Keratinocyte (primary cell): ENCODE data around the gene TK2. TPM values are rescaled to one million over a fixed set of nuclear protein-coding genes. Genes with fewer than 3 reads are reported as not detected.

Experiments
- DNase-seq: peaks from one replicate; pipeline ENCODE4 v3.0.0-alpha.2; 2011; ENCODE audit warnings: low read depth, missing footprints, low spot score
- FAIRE-seq: peaks from 2 replicates; lab custom pipeline; 2011; peaks lifted over from hg19 to GRCh38; lab: Jason Lieb, UNC
- H2AFZ ChIP-seq: 2 replicates; pipeline ENCODE4 v1.6.0; 2012; ENCODE audit warnings: low read length, control low read depth, inconsistent platforms; ENCODE audit not compliant: control insufficient read depth
- H3K27ac ChIP-seq: 2 replicates; pipeline ENCODE4 v1.5.1; 2011; ENCODE audit warnings: low read length; ENCODE audit not compliant: control insufficient read depth, insufficient read depth
- H3K27me3 ChIP-seq: 3 replicates; pipeline ENCODE4 v1.6.0; 2011; ENCODE audit warnings: low read length; ENCODE audit not compliant: control insufficient read depth, insufficient read depth; ENCODE audit errors: extremely low read depth
- H3K36me3 ChIP-seq, 2 experiments: 2 replicates in 1 of 2; 3 replicates in 1 of 2; pipeline ENCODE4 v1.5.1; 2011; ENCODE audit warnings: low read length in 2 of 2, mild to moderate bottlenecking in 1 of 2; ENCODE audit not compliant: control insufficient read depth in 2 of 2, insufficient read depth in 2 of 2; ENCODE audit errors: extremely low read depth in 1 of 2
- H3K4me1 ChIP-seq: 3 replicates; pipeline ENCODE4 v1.5.1; 2011; ENCODE audit warnings: low read length; ENCODE audit not compliant: control insufficient read depth, insufficient read depth; ENCODE audit errors: extremely low read depth
- H3K4me2 ChIP-seq: 3 replicates; pipeline ENCODE4 v1.6.0; 2011; ENCODE audit warnings: low read depth, low read length; ENCODE audit not compliant: control insufficient read depth, insufficient read depth; ENCODE audit errors: extremely low read depth
- H3K4me3 ChIP-seq, 3 experiments: fragments of 200-600 bp in 1 of 3; sonication (generic) in 1 of 3; 2 replicates in 2 of 3; 3 replicates in 1 of 3; pipeline ENCODE4 v1.5.1; 2011 to 2016; ENCODE audit warnings: low read length in 3 of 3, mild to moderate bottlenecking in 3 of 3, control low read depth in 2 of 3, inconsistent platforms in 1 of 3, low read depth in 1 of 3, mixed read lengths in 1 of 3, mixed run types in 1 of 3, moderate library complexity in 1 of 3; ENCODE audit not compliant: control insufficient read depth in 2 of 3, insufficient read depth in 2 of 3; ENCODE audit errors: extremely low read depth in 1 of 3
- H3K79me2 ChIP-seq: 2 replicates; pipeline ENCODE4 v1.6.0; 2012; ENCODE audit warnings: low read length; ENCODE audit not compliant: control insufficient read depth, insufficient read depth
- H3K9ac ChIP-seq: 3 replicates; pipeline ENCODE4 v1.6.0; 2011; ENCODE audit warnings: low read length; ENCODE audit not compliant: control insufficient read depth, insufficient read depth; ENCODE audit errors: extremely low read depth
- H3K9me1 ChIP-seq: 3 replicates; pipeline ENCODE4 v1.6.0; 2011; ENCODE audit warnings: low read length; ENCODE audit not compliant: control insufficient read depth, insufficient read depth; ENCODE audit errors: extremely low read depth
- H3K9me3 ChIP-seq: 2 replicates; pipeline ENCODE4 v1.5.1; 2012; ENCODE audit warnings: low read depth, low read length; ENCODE audit not compliant: control insufficient read depth
- H4K20me1 ChIP-seq: 3 replicates; pipeline ENCODE4 v1.6.0; 2011; ENCODE audit warnings: low read length; ENCODE audit not compliant: control insufficient read depth, insufficient read depth; ENCODE audit errors: extremely low read depth
- EZH2 ChIP-seq: IDR thresholded peaks from one replicate; pipeline ENCODE4 v1.6.1; 2012; ENCODE audit warnings: inconsistent platforms, mild to moderate bottlenecking, low read length, moderate library complexity
- dilution Hi-C: fragments of 300-500 bp; cut with MboI; formaldehyde crosslinking; loops from one replicate; pipeline ENCODE4 v1.7.0; 2020; ENCODE audit warnings: low sequenced_read_pairs; ENCODE audit not compliant: extremely low pct_ligation_motif_present
- polyA plus RNA-seq, 5 experiments: library from polyadenylated mRNA; depleted of rRNA in 3 of 5; stranded (reverse) in 3 of 5; stranded (forward) in 1 of 5; unstranded in 1 of 5; fragments of >200 nt; gene quantifications; 1 replicate in 1 of 5; 2 replicates in 3 of 5; 3 replicates in 1 of 5; pipeline versions ENCODE4 v1.2.1 to v1.2.3, GENCODE V29; 2011 to 2012; ENCODE audit warnings: missing spikeins in 2 of 5, low read depth in 1 of 5, low replicate concordance in 1 of 5
- TF ChIP-seq, protein P1 (sequence below), 3 experiments: IDR thresholded peaks in 1 of 3; conservative IDR thresholded peaks in 1 of 3; optimal IDR thresholded peaks in 1 of 3; 2 replicates in 2 of 3; 3 replicates in 1 of 3; pipeline versions ENCODE3 to v1.5.1; 2011; ENCODE audit warnings: low read length in 3 of 3, mild to moderate bottlenecking in 3 of 3, moderate library complexity in 2 of 3, control low read depth in 1 of 3, inconsistent platforms in 1 of 3; ENCODE audit not compliant: insufficient read depth in 2 of 3; ENCODE audit errors: extremely low read depth in 1 of 3

The TK2 gene
- polyA plus RNA-seq, 1 donor (not counting 4 experiments of a cell fraction or from before 2014, with no cell fraction given): 19.7 TPM

DNA sequence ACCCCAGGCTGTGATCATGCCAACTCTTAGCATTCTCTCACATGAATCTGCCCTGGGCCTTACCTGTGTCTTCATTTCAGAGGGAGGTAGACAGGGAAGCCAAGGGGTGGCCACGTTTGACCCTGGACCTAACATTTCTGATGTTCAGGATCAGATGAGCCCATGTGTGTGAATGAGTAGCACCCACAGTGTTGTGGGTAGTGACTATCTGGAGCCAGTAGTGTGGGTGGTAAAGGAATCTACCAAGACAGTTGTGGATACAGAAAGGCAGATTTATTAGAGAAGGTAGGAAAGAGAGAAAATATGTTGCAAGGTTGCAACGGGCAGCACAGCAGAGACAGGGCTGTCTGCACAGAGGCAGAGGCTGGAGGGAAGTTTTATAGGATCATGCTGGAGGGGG lies 60.5 kb downstream of the TK2 start:
- Histone ChIP-seq H3K79me2 (no peaks in the 10 kb centered on the region), H3K9ac (no peak overlapping the region), H3K27ac (no peak overlapping the region), H4K20me1 (no peaks in the 10 kb centered on the region), H3K27me3 (no peaks in the 10 kb centered on the region), H3K9me1 (no peaks in the 10 kb centered on the region), H3K4me1 (peaks cover 6% of the 10 kb centered on the region), H3K4me2 (no peak overlapping the region), H3K9me3 (no peaks in the 10 kb centered on the region), H3K36me3 (no peaks in the 10 kb centered on the region), H3K4me3 (no peak overlapping the region), H2AFZ (no peak overlapping the region)
- FAIRE-seq (no peak), DNase-seq (no peak)
- TF ChIP-seq EZH2: no peak
- TF ChIP-seq, protein P1, sequence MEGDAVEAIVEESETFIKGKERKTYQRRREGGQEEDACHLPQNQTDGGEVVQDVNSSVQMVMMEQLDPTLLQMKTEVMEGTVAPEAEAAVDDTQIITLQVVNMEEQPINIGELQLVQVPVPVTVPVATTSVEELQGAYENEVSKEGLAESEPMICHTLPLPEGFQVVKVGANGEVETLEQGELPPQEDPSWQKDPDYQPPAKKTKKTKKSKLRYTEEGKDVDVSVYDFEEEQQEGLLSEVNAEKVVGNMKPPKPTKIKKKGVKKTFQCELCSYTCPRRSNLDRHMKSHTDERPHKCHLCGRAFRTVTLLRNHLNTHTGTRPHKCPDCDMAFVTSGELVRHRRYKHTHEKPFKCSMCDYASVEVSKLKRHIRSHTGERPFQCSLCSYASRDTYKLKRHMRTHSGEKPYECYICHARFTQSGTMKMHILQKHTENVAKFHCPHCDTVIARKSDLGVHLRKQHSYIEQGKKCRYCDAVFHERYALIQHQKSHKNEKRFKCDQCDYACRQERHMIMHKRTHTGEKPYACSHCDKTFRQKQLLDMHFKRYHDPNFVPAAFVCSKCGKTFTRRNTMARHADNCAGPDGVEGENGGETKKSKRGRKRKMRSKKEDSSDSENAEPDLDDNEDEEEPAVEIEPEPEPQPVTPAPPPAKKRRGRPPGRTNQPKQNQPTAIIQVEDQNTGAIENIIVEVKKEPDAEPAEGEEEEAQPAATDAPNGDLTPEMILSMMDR (optimal IDR thresholded peaks at IDR 0.05 in 1 of 3, IDR thresholded peaks at IDR 0.05 in 1 of 3, conservative IDR thresholded peaks at IDR 0.05 in 1 of 3; ENCODE audit: extremely low read depth in 1 of 3, insufficient read depth in 2 of 3, low read length in 3 of 3): no peak
- dilution Hi-C loops: no loop called here

DNA sequence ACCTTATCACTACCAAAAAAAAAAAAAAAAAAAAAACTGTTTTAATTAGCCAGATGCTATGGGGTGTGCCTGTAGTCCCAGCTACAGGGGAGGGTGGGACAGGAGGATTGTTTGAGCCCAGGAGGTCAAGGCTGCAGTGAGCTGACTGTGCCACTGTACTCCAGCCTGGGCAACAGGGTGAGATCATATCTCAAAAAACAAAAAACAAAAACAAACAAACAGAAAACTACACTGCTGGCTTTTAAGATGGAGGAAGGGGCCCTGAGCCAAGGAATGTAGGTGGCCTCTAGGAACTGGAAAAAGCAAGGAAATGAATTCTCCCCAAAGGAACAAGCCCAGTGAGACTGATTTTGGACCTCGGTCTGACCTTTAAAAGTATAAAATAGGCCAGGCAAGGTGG lies 61.4 kb downstream of the TK2 start:
- Histone ChIP-seq H3K27me3 (no peaks in the 10 kb centered on the region), H3K4me1 (peaks cover 7% of the 10 kb centered on the region), H3K9me1 (no peaks in the 10 kb centered on the region), H3K9ac (no peak overlapping the region), H3K36me3 (no peaks in the 10 kb centered on the region), H4K20me1 (no peaks in the 10 kb centered on the region), H3K79me2 (no peaks in the 10 kb centered on the region), H3K4me3 (no peak overlapping the region), H3K27ac (no peak overlapping the region), H3K9me3 (no peaks in the 10 kb centered on the region), H2AFZ (no peak overlapping the region), H3K4me2 (no peak overlapping the region)
- dilution Hi-C loops: no loop called here
- FAIRE-seq (no peak), DNase-seq (no peak)
- TF ChIP-seq, protein P1 (optimal IDR thresholded peaks at IDR 0.05 in 1 of 3, IDR thresholded peaks at IDR 0.05 in 1 of 3, conservative IDR thresholded peaks at IDR 0.05 in 1 of 3; ENCODE audit: extremely low read depth in 1 of 3, insufficient read depth in 2 of 3, low read length in 3 of 3): no peak
- TF ChIP-seq EZH2: no peak
